ENCODE data around the gene FCHSD2. TPM values are rescaled to one million over a fixed set of nuclear protein-coding genes. Genes with fewer than 3 reads are reported as not detected.

FCHSD2 gene
- total and polyA plus RNA-seq, 2 of the 13 experiments (the other 11 are each of a cell fraction or from before 2014, with no cell fraction given): 20.5 to 24.8 TPM

DNA sequence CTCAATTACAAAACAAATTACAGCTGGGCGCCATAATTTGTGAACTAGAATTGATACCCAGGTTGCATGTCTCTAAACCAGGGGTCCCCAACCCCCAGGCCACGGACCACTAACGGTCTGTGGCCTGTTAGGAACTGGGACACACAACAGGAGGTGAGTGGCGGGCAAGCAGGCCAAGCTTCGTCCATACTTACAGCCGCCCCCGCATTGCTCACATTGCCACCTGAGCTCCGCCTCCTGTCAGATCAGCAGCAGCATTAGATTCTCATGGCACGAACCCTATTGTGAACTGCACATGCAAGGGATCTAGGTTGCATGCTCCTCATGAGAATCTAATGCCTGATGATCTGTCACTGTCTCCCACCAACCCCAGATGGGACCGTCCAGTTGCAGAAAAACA lies 12.9 kb downstream of the FCHSD2 start (continued):
- TF ChIP-seq ZBTB4 (CRISPR knock-in tag; IDR thresholded peaks at IDR 0.05; ENCODE audit: borderline replicate concordance): no peak
- no peak for TF ChIP-seq ZSCAN30 (CRISPR knock-in tag; IDR thresholded peaks at IDR 0.05)

GRCh38 chr11:73126804-73127480 lies 15.2 kb downstream of the FCHSD2 start:
- no peak overlapping the region for H3K27ac ChIP-seq (ENCODE audit: extremely low read length, insufficient read depth, low read length)
- H3K4me2 ChIP-seq (ENCODE audit: low read depth, low read length): no peak overlapping the region
- BruUV-seq (replicated peaks): no TSS peak
- CTCF ChIA-PET (ENCODE audit: low intra/inter-chr PET ratio, low total read pairs): no interaction called here
- no peak for DNase-seq (ENCODE audit: low spot score)
- no peak overlapping the region for H2AFZ ChIP-seq (ENCODE audit: low read length)
- WGBS (ENCODE audit: low lambda C conversion rate): 82% methylated on average over 6 of the region's 6 CpGs
- intact Hi-C loops (cut with micrococcal nuclease; ENCODE audit: unreplicated experiment) (loop anchor here (10.0 kb wide), 1 partner anchor 48 kb away; no protein-coding TSS in a partner anchor), in situ Hi-C loops (cut with HindIII; ENCODE audit: extremely low pct_ligation_motif_present, low pct_unique_long_range_greater_than_20kb) (no loop called here)
- H3K79me2 ChIP-seq (ENCODE audit: insufficient read depth, low read length): peaks cover 80% of the 10 kb centered on the region
- ATAC-seq: no peak
- no peak for FAIRE-seq
- no peak overlapping the region for H3K9ac ChIP-seq (ENCODE audit: insufficient read depth, low read depth, low read length)
- POLR2A ChIA-PET: interaction anchor here (1.0 to 1.1 kb wide), 2 partner anchors 15 to 42 kb away, joined by 3 to 4 read pairs; partner anchors contain the start of gene FCHSD2
- peaks cover 7 to 45% of the 10 kb centered on the region in 2 experiments; a peak in 4 of 5 replicates for H3K36me3 ChIP-seq (replicated peaks in 1 of 2; ENCODE audit: control insufficient read depth in 1 of 2, insufficient read depth in 2 of 2, low read length in 2 of 2)
- no peaks in the 10 kb centered on the region for H3K9me3 ChIP-seq (ENCODE audit: low read length)
- no peaks in the 10 kb centered on the region for H3K27me3 ChIP-seq (ENCODE audit: control insufficient read depth in 1 of 2, insufficient read depth in 2 of 2, low read length in 2 of 2)
- H4K20me1 ChIP-seq (ENCODE audit: insufficient read depth, low read length): peaks cover 18% of the 10 kb centered on the region; the same call in 1 of the 2 replicates
- no peak overlapping the region for H3K4me3 ChIP-seq (replicated peaks in 1 of 3; ENCODE audit: insufficient read depth in 1 of 3, low read depth in 2 of 3, low read length in 3 of 3)
- TF ChIP-seq MLLT10 (CRISPR knock-in tag; IDR thresholded peaks at IDR 0.05) (no peak), ZBTB42 (CRISPR knock-in tag; IDR thresholded peaks at IDR 0.05) (no peak), YY1 (IDR thresholded peaks at IDR 0.05; ENCODE audit: insufficient read depth, insufficient replicate concordance, low read depth, low read length) (no peak)
- H3K4me1 ChIP-seq (ENCODE audit: insufficient read depth, low read length): peaks cover 21% of the 10 kb centered on the region; the same call in 1 of the 2 replicates
